ENCODE data around the gene CERS1. TPM values are rescaled to one million over a fixed set of nuclear protein-coding genes. Genes with fewer than 3 reads are reported as not detected.

Gene CERS1
- total and polyA plus RNA-seq, 2 donors (not counting 3 experiments of a cell fraction or from before 2014, with no cell fraction given) = 4.0 to 8.5 TPM

- H3K36me3 ChIP-seq (ENCODE audit: control insufficient read depth in 2 of 2, extremely low read depth in 1 of 2, insufficient read depth in 2 of 2, low read length in 2 of 2) = peaks cover 5 to 15% of the 10 kb centered on the region in 2 experiments
- TSS peak; percentile 59 for BruUV-seq (replicated peaks)
- no peaks in the 10 kb centered on the region for H3K9me3 ChIP-seq (replicated peaks; ENCODE audit: control insufficient read depth, insufficient read depth, low read length)
- peak overlapping the region; percentile 87 for H3K9ac ChIP-seq (replicated peaks; ENCODE audit: extremely low read depth, insufficient read depth, low read length)
- FAIRE-seq = peak; percentile 31
- H3K27ac ChIP-seq (ENCODE audit: insufficient read depth, low read depth, low read length) = peak overlapping the region; percentile 70
- H2AFZ ChIP-seq (ENCODE audit: low read depth, low read length) = peak overlapping the region; percentile 36
- H3K27me3 ChIP-seq (ENCODE audit: control insufficient read depth in 2 of 2, insufficient read depth in 2 of 2, low read length in 2 of 2) = no peaks in the 10 kb centered on the region
- no peaks in the 10 kb centered on the region for H3K9me1 ChIP-seq (replicated peaks; ENCODE audit: control insufficient read depth, extremely low read depth, insufficient read depth, low read length)
- peak overlapping the region; percentile 88 to 99 (median 97) for H3K4me3 ChIP-seq (replicated peaks in 1 of 3; ENCODE audit: insufficient read depth in 1 of 3, low read depth in 1 of 3, low read length in 3 of 3)
- POLR2A ChIA-PET = no interaction called here
- peaks cover 27% of the 10 kb centered on the region for H3K79me2 ChIP-seq (ENCODE audit: control insufficient read depth, insufficient read depth, low read length)
- TF ChIP-seq JUN (IDR thresholded peaks at IDR 0.05; ENCODE audit: borderline replicate concordance, insufficient read depth, insufficient read length, low read depth) (no peak), POLR2A (IDR thresholded peaks at IDR 0.05; ENCODE audit: low read depth, low read length) (peak; percentile 74), MYC (IDR thresholded peaks at IDR 0.05; ENCODE audit: low read depth, low read length) (no peak), POLR2AphosphoS5 (IDR thresholded peaks at IDR 0.05; ENCODE audit: insufficient read depth, low read depth, low read length) (peak; percentile 43)
- intact Hi-C loops (cut with micrococcal nuclease) (loop anchor here (1.0 to 2.0 kb wide), 2 partner anchors 21 to 46 kb away; partner anchors contain the start of genes COPE and DDX49), dilution Hi-C loops (cut with MboI; ENCODE audit: extremely low pct_ligation_motif_present, low sequenced_read_pairs) (no loop called here)
- H3K4me1 ChIP-seq (ENCODE audit: control insufficient read depth, extremely low read depth, insufficient read depth, low read length) = peaks cover 7% of the 10 kb centered on the region
- peak overlapping the region; percentile 81 for H3K4me2 ChIP-seq (ENCODE audit: insufficient read depth, low read length)
- peak; percentile 35 for DNase-seq (ENCODE audit: low read depth, low spot score)
- CTCF ChIA-PET = interaction anchor here (0.9 to 2.1 kb wide), 5 partner anchors 9 to 352 kb away, joined by 3 to 35 read pairs (median 3); no protein-coding TSS in a partner anchor
- no peaks in the 10 kb centered on the region for H4K20me1 ChIP-seq (replicated peaks; ENCODE audit: control insufficient read depth, extremely low read depth, insufficient read depth, low read length)
These were observed 44.2 kb upstream of the CERS1 start for GRCh38 chr19:18939922-18940768.

DNA sequence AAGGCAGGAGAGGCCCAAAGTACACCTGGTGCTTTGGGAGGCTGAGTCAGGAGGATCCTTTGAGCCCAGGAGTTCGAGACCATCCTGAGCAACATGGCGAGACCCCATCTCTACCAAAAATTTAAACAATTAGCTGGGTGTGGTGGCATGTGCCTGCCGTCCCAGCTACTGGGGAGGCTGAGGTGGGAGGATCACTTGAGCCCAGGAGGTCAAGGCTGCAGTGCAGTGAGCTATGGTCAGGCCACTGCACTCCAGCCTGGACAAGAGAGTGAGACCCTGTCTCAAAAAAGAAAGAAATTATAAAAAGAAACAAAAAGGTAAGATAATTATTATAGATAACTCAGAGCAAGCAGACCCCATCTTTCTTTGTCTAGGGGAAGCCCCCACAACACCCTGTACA, 43.2 kb upstream of the CERS1 start:
- dilution Hi-C loops (cut with MboI; ENCODE audit: extremely low pct_ligation_motif_present, low sequenced_read_pairs) (no loop called here), intact Hi-C loops (cut with micrococcal nuclease) (no loop called here)
- POLR2A ChIA-PET = no interaction called here
- Histone ChIP-seq H3K36me3 (ENCODE audit: control insufficient read depth in 2 of 2, extremely low read depth in 1 of 2, insufficient read depth in 2 of 2, low read length in 2 of 2) (peaks cover 5 to 17% of the 10 kb centered on the region in 2 experiments), H3K4me2 (ENCODE audit: insufficient read depth, low read length) (peak overlapping the region; percentile 81), H3K4me1 (ENCODE audit: control insufficient read depth, extremely low read depth, insufficient read depth, low read length) (peaks cover 7% of the 10 kb centered on the region), H3K9me3 (replicated peaks; ENCODE audit: control insufficient read depth, insufficient read depth, low read length) (no peaks in the 10 kb centered on the region), H3K27ac (ENCODE audit: insufficient read depth, low read depth, low read length) (no peak overlapping the region), H3K9ac (replicated peaks; ENCODE audit: extremely low read depth, insufficient read depth, low read length) (no peak overlapping the region), H3K79me2 (ENCODE audit: control insufficient read depth, insufficient read depth, low read length) (peaks cover 27% of the 10 kb centered on the region), H2AFZ (ENCODE audit: low read depth, low read length) (no peak overlapping the region), H3K4me3 (replicated peaks in 1 of 3; ENCODE audit: insufficient read depth in 1 of 3, low read depth in 1 of 3, low read length in 3 of 3) (peak overlapping the region in 2 of 3 experiments; percentile 88 to 99), H3K27me3 (ENCODE audit: control insufficient read depth in 2 of 2, insufficient read depth in 2 of 2, low read length in 2 of 2) (no peaks in the 10 kb centered on the region), H3K9me1 (replicated peaks; ENCODE audit: control insufficient read depth, extremely low read depth, insufficient read depth, low read length) (no peaks in the 10 kb centered on the region), H4K20me1 (replicated peaks; ENCODE audit: control insufficient read depth, extremely low read depth, insufficient read depth, low read length) (no peaks in the 10 kb centered on the region)
- CTCF ChIA-PET = interaction anchor here (0.9 to 2.1 kb wide), 5 partner anchors 10 to 351 kb away, joined by 3 to 35 read pairs (median 3); no protein-coding TSS in a partner anchor
- DNase-seq (ENCODE audit: low read depth, low spot score) = no peak
- TF ChIP-seq MYC (IDR thresholded peaks at IDR 0.05; ENCODE audit: low read depth, low read length) = no peak
- TF ChIP-seq FOS (IDR thresholded peaks at IDR 0.05; ENCODE audit: borderline replicate concordance, insufficient read depth, low read length) = no peak
- no peak for TF ChIP-seq MAX (IDR thresholded peaks at IDR 0.05; ENCODE audit: insufficient read depth, insufficient read length)
- no peak for TF ChIP-seq EZH2 (IDR thresholded peaks at IDR 0.05; ENCODE audit: borderline replicate concordance, low read depth, low read length, severe bottlenecking)
- TF ChIP-seq POLR2A (IDR thresholded peaks at IDR 0.05; ENCODE audit: low read depth, low read length) = no peak
- TF ChIP-seq JUN (IDR thresholded peaks at IDR 0.05; ENCODE audit: borderline replicate concordance, insufficient read depth, insufficient read length, low read depth) = no peak
- no peak for TF ChIP-seq GATA2 (IDR thresholded peaks at IDR 0.05; ENCODE audit: insufficient read depth, insufficient read length, low read depth, low read length)
- TF ChIP-seq POLR2AphosphoS5 (IDR thresholded peaks at IDR 0.05; ENCODE audit: insufficient read depth, low read depth, low read length) = no peak
- no peak for TF ChIP-seq CTCF (IDR thresholded peaks at IDR 0.05; ENCODE audit: extremely low read depth in 1 of 2, insufficient read depth in 1 of 2, low read depth in 1 of 2, low read length in 2 of 2)
- BruUV-seq (replicated peaks) = TSS peak; percentile 16
- FAIRE-seq = no peak

All from endothelial cell of umbilical vein (primary cell).